ENCODE results near the gene ZG16B.

ZG16B gene

GRCh38 chr16:2840914-2841313 is 10.8 kb downstream of the ZG16B start:
- TF ChIP-seq TOX (CRISPR knock-in tag; IDR thresholded peaks at IDR 0.05; ENCODE audit: borderline replicate concordance) (no peak), ZNF70 (CRISPR knock-in tag; IDR thresholded peaks at IDR 0.05) (no peak), ARNTL (CRISPR knock-in tag; IDR thresholded peaks at IDR 0.05; ENCODE audit: borderline replicate concordance, low read depth) (no peak), ESRRG (CRISPR knock-in tag; IDR thresholded peaks at IDR 0.05) (no peak), RARB (CRISPR knock-in tag; IDR thresholded peaks at IDR 0.05) (no peak), PATZ1 (CRISPR knock-in tag; IDR thresholded peaks at IDR 0.05; ENCODE audit: borderline replicate concordance) (no peak), ZC3H10 (CRISPR knock-in tag; IDR thresholded peaks at IDR 0.05) (no peak), ZFP3 (CRISPR knock-in tag; IDR thresholded peaks at IDR 0.05) (no peak), ZNF8 (CRISPR knock-in tag; IDR thresholded peaks at IDR 0.05) (no peak)
- no peak for ATAC-seq

- no peak for ATAC-seq
- TF ChIP-seq ZNF70 (CRISPR knock-in tag; IDR thresholded peaks at IDR 0.05): no peak
- no peak for TF ChIP-seq PPARA (CRISPR knock-in tag; IDR thresholded peaks at IDR 0.05; ENCODE audit: borderline replicate concordance)
- no peak for TF ChIP-seq TCF4 (CRISPR knock-in tag; IDR thresholded peaks at IDR 0.05; ENCODE audit: borderline replicate concordance)
- no peak for TF ChIP-seq ZNF565 (CRISPR knock-in tag; conservative IDR thresholded peaks at IDR 0.05; ENCODE audit: low read depth)
- no peak for TF ChIP-seq CREB5 (CRISPR knock-in tag; IDR thresholded peaks at IDR 0.05; ENCODE audit: low read depth)
- TF ChIP-seq PATZ1 (CRISPR knock-in tag; IDR thresholded peaks at IDR 0.05; ENCODE audit: borderline replicate concordance): no peak
- no peak for TF ChIP-seq ZFP30 (CRISPR knock-in tag; IDR thresholded peaks at IDR 0.05)
- TF ChIP-seq ZNF8 (CRISPR knock-in tag; IDR thresholded peaks at IDR 0.05): no peak
- no peak for TF ChIP-seq ARNTL (CRISPR knock-in tag; IDR thresholded peaks at IDR 0.05; ENCODE audit: borderline replicate concordance, low read depth)
- no peak for TF ChIP-seq ZC3H10 (CRISPR knock-in tag; IDR thresholded peaks at IDR 0.05)
Measured at GRCh38 chr16:2841606-2842339, 11.7 kb downstream of the ZG16B start.

GRCh38 chr16:2842340-2843000 is 12.4 kb downstream of the ZG16B start:
- no peak for TF ChIP-seq TSHZ2 (CRISPR knock-in tag; IDR thresholded peaks at IDR 0.05)
- no peak for TF ChIP-seq TOX (CRISPR knock-in tag; IDR thresholded peaks at IDR 0.05; ENCODE audit: borderline replicate concordance)
- TF ChIP-seq ZFP3 (CRISPR knock-in tag; IDR thresholded peaks at IDR 0.05): no peak
- no peak for TF ChIP-seq PPARA (CRISPR knock-in tag; IDR thresholded peaks at IDR 0.05; ENCODE audit: borderline replicate concordance)
- ATAC-seq: no peak

GRCh38 chr16:2843526-2843925 is 13.4 kb downstream of the ZG16B start:
- no peak for ATAC-seq
- TF ChIP-seq ZNF565 (CRISPR knock-in tag; conservative IDR thresholded peaks at IDR 0.05; ENCODE audit: low read depth) (no peak), TCF4 (CRISPR knock-in tag; IDR thresholded peaks at IDR 0.05; ENCODE audit: borderline replicate concordance) (no peak), CSDC2 (CRISPR knock-in tag; IDR thresholded peaks at IDR 0.05) (no peak), POU6F1 (CRISPR knock-in tag; IDR thresholded peaks at IDR 0.05; ENCODE audit: borderline replicate concordance, low read depth) (no peak), PATZ1 (CRISPR knock-in tag; IDR thresholded peaks at IDR 0.05; ENCODE audit: borderline replicate concordance) (no peak), SNAI2 (CRISPR knock-in tag; IDR thresholded peaks at IDR 0.05) (no peak), PPARA (CRISPR knock-in tag; IDR thresholded peaks at IDR 0.05; ENCODE audit: borderline replicate concordance) (no peak), ARNTL (CRISPR knock-in tag; IDR thresholded peaks at IDR 0.05; ENCODE audit: borderline replicate concordance, low read depth) (no peak), OSR1 (CRISPR knock-in tag; IDR thresholded peaks at IDR 0.05) (no peak), CSRNP3 (CRISPR knock-in tag; IDR thresholded peaks at IDR 0.05) (no peak)

All from SK-N-SH treated with all-trans-retinoic acid at 6 μM for 48 hours (cell line).